HUES6 (cell line): ENCODE measurements around the gene DDX43.
A peak's percentile ranks its signal among the peaks of the same experiment; 100 is the strongest.
"Not testable (repeated sequence)": the region's sequence is repeated elsewhere in the genome, so short reads cannot be mapped to it uniquely, and the experiment has no call there.

Source experiments
- H3K27ac ChIP-seq: 2 replicates; pipeline ENCODE4 v1.7.0; 2013; ENCODE audit warnings: low read depth, mild to moderate bottlenecking, low read length, inconsistent platforms
- H3K27me3 ChIP-seq: 2 replicates; pipeline ENCODE4 v1.6.1; 2013; ENCODE audit warnings: low read length; ENCODE audit not compliant: control insufficient read depth, insufficient read depth
- H3K36me3 ChIP-seq: 2 replicates; pipeline ENCODE4 v1.6.1; 2013; ENCODE audit warnings: low read length; ENCODE audit not compliant: control insufficient read depth, insufficient read depth
- H3K4me1 ChIP-seq: 2 replicates; pipeline ENCODE4 v1.6.1; 2013; ENCODE audit warnings: low read length; ENCODE audit not compliant: control insufficient read depth, insufficient read depth
- H3K4me3 ChIP-seq: 2 replicates; pipeline ENCODE4 v1.5.1; 2013; ENCODE audit warnings: low read depth, low read length
- H3K9ac ChIP-seq: one replicate; pipeline ENCODE4 v1.6.1; 2013; ENCODE audit warnings: mild to moderate bottlenecking, low read length
- H3K9me3 ChIP-seq: 2 replicates; pipeline ENCODE4 v1.6.1; 2013; ENCODE audit warnings: low read depth, low read length; ENCODE audit not compliant: control insufficient read depth, insufficient read depth

Gene DDX43

DNA sequence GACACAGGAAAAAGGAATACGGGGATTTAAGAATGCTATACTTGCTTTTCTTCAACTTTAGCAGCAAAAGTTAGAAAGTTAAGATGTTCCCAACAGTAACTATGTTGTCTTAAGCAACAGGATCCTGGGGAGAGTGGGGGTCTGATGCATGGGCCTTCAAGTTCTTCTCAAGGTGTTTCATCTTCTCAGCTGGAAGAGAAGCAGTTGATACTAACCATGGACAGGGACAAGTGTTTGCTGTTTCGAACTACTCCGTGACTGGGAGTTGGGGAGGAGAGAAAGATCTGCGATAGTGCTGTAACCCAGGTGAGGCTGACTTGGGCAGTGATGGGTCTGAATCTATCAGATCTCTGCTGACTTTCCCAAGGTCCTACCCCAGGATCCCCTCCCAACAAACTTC, 26.0 kb upstream of the DDX43 start:
- Histone ChIP-seq H3K27ac (no peak overlapping the region), H3K9me3 (0 out of 2 replicates have a peak, but pooled peaks cover 3% of the 10 kb centered on the region), H3K36me3 (no peaks in the 10 kb centered on the region), H3K27me3 (no peaks in the 10 kb centered on the region), H3K4me3 (no peak overlapping the region), H3K9ac (no peak overlapping the region), H3K4me1 (peaks cover 3% of the 10 kb centered on the region; the same call in 1 of the 2 replicates)

DNA sequence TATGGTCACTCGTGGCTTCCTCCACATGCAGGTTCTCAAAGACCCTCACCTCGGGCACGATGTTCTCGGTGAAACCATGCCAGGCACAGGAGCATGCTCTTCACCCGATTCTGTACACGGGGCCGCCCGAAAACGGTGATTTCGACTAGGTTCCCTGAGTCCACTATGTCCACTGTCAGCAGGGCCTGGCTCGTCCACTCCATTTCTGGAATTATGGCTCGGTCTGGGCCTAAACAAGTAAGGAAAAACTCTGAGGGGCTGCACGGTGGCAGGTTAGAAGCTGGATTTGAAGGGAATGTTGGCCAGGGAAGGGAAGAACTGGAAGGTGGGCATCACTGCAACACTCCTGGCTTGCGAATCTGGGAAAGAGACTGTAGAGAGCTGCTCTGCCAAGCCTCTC, 25.5 kb upstream of the DDX43 start:
- peaks cover 3% of the 10 kb centered on the region; the same call in 1 of the 2 replicates for H3K4me1 ChIP-seq
- no peak overlapping the region for H3K4me3 ChIP-seq
- no peaks in the 10 kb centered on the region for H3K36me3 ChIP-seq
- no peak overlapping the region for H3K9ac ChIP-seq
- H3K9me3 ChIP-seq, result 0 out of 2 replicates have a peak, but pooled peaks cover 3% of the 10 kb centered on the region
- no peaks in the 10 kb centered on the region for H3K27me3 ChIP-seq
- H3K27ac ChIP-seq, result no peak overlapping the region

DNA sequence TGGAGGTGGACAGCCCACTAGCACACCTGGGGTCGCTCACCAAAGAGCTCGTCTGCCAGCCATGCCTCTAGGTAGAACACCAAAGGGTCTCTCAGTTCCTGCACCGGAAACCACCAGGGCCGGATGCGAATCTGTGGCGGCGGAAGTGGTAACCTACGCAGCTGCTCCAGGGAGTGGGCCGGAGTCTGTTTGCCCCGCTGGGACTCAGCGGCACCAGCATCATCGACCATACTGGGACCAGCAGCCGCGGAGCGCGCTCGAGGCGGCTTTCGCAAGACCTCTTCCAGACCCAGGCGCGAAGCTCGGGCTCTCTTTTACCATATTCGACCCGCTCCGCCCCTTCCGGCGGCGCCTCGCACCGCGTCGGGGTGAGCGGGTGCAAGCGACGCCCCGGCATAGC, 25.1 kb upstream of the DDX43 start, which contains the start of gene OOEP:
Gene OOEP, minus strand, starts transcription at position 335 of the 400 bp plus-strand sequence. Its CDS starts 105 bp downstream, at position 230.
- Histone ChIP-seq H3K36me3 (no peaks in the 10 kb centered on the region), H3K4me3 (no peak within 1 kb of the TSS), H3K27me3 (no peaks in the 10 kb centered on the region), H3K9ac (no peak within 1 kb of the TSS), H3K9me3 (0 out of 2 replicates have a peak, but pooled peaks cover 3% of the 10 kb centered on the region), H3K4me1 (peaks cover 3% of the 10 kb centered on the region; the same call in 1 of the 2 replicates), H3K27ac (no peak within 1 kb of the TSS)

DNA sequence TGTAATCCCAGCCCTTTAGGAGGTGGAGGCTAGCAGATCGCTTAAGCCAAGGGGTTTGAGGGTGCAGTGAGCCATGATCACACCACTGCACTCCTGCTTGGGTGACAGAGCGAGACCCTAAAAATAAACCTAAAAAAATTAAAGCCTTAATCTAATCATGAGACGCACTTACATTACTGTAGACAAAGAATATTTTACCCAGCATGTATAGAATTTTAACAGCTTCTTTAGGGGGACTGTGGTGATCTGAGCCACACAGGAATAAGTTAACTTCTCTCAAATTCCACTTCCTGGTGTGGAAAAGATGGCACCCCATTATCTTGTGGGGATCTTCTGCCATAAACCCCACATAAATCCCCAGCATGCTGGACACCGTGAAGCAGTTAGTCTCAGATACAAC, 22.6 kb upstream of the DDX43 start:
- Histone ChIP-seq H3K27ac (no peak overlapping the region), H3K4me1 (peaks cover 3% of the 10 kb centered on the region; the same call in 1 of the 2 replicates), H3K27me3 (no peaks in the 10 kb centered on the region), H3K4me3 (no peak overlapping the region), H3K9me3 (0 out of 2 replicates have a peak, but pooled peaks cover 3% of the 10 kb centered on the region), H3K36me3 (no peaks in the 10 kb centered on the region), H3K9ac (no peak overlapping the region)

DNA sequence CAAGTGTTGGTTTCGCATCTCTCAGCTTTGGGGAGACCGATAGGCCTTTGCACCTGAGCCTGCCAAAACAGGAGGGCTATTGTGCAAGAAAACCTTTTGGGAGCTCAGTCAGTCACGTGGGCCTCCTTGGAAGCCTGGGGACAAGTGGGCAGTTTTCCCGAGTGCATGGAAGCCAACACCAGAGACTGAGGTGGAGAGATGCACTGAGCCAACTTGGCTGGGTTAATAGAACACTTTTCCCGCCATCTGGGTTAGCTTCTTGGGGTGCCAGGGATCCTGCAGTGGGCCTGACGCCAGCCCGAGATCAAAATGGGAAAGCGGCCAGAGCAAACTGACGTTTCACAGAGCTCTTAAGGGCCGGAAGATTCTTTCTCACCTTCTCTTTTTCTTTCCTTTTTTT, 22.1 kb upstream of the DDX43 start:
- no peaks in the 10 kb centered on the region for H3K27me3 ChIP-seq
- H3K4me3 ChIP-seq, result no peak overlapping the region
- H3K9ac ChIP-seq, result no peak overlapping the region
- peaks cover 3% of the 10 kb centered on the region; the same call in 1 of the 2 replicates for H3K4me1 ChIP-seq
- H3K36me3 ChIP-seq, result no peaks in the 10 kb centered on the region
- no peak overlapping the region for H3K27ac ChIP-seq
- 0 out of 2 replicates have a peak, but pooled peaks cover 3% of the 10 kb centered on the region for H3K9me3 ChIP-seq

DNA sequence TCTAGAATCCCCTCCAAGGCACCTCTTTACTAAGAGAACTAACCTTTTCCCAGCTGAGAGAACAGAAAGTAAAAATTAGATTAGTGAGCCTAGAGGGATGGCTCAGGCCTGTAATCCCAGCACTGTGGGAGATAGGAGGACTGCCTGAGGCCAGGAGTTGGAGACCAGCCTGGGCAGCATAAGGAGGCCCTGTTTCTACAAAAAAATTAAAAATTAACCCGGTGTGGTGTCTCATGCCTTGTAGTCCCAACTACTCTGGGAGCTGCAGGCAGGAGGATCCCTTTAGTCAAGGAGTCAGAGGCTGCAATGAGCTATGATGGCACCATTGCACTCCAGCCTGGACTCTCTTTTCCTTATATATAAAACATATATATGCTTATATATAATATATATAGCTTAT, 19.4 kb upstream of the DDX43 start:
- H3K27me3 ChIP-seq, result no peaks in the 10 kb centered on the region
- H3K27ac ChIP-seq, result no peak overlapping the region
- 0 out of 2 replicates have a peak, but pooled peaks cover 3% of the 10 kb centered on the region for H3K9me3 ChIP-seq
- no peak overlapping the region for H3K4me3 ChIP-seq
- H3K36me3 ChIP-seq, result no peaks in the 10 kb centered on the region
- no peaks in the 10 kb centered on the region for H3K4me1 ChIP-seq
- H3K9ac ChIP-seq, result no peak overlapping the region

DNA sequence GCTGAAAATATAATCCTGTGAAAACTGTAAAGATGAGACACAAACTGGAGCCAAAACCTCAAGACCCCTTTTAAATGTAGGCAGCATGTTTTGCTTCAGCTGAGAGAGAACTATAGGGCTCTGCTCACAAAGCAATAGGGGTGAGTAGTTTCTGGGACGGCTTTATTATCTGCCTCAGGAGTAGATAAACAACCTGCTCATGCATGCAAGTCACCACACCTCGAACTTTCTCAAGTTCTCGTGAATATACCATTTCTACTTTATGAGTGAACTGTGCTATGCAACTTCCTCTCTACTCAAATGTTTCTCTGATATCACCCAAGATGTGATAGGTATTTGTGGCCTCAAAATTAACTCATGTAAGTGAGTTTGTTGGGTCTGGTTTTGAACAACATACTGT, 17.4 kb upstream of the DDX43 start:
- Histone ChIP-seq H3K4me1 (no peaks in the 10 kb centered on the region), H3K4me3 (no peak overlapping the region), H3K36me3 (no peaks in the 10 kb centered on the region), H3K9ac (no peak overlapping the region), H3K27ac (no peak overlapping the region), H3K9me3 (no peaks in the 10 kb centered on the region), H3K27me3 (no peaks in the 10 kb centered on the region)

DNA sequence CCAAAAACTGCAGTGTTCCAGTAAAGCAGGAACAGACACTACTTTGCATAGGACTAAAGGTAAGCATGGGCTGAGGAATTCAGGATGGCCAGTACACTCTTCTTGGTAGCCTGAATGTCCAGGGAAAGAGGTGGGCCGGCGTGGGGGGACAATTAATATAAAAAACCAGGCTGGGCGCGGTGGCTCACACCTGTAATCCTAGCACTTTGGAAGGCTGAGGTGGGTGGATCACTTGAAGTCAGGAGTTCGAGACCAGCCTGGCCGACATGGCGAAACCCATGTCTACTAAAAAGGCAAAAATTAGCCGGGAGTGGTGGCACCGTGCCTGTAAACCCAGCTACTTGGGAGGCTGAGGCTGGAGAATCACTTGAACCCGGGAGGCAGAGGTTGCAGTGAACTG, 13.1 kb upstream of the DDX43 start:
- not testable (repeated sequence) for H3K27me3 ChIP-seq, H3K4me1 ChIP-seq, H3K9me3 ChIP-seq, H3K9ac ChIP-seq, H3K27ac ChIP-seq, H3K36me3 ChIP-seq, H3K4me3 ChIP-seq

DNA sequence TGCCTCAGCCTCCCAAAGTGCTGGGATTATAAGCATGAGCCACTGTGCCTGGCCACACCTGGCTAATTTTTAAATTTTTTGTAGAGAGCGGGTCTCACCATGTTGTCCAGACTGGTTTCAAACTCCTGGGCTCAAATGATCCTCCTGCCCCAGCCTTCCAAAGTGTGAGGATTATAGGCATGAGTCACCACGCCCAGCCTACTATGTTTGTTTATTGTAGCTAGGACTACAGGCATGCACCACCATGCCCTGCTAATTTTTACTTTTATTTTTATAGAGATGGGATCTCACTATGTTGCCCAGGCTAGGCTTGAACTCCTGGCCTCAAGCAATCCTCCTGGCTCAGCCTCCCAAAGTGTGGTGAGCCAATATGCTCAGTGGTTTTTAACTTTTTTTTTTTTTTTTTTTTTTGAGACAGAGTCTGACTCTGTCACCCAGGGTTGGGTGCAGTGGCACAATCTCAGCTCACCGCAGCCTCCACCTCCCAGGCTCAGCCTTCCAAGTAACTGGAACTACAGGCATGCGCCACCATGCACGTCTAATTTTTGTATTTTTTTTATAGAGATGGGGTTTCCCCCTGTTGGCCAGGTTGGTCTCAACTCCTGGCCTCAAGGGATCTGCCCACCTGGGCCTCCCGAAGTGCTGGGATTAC, 12.0 kb upstream of the DDX43 start:
- no peak overlapping the region for H3K27ac ChIP-seq
- no peaks in the 10 kb centered on the region for H3K27me3 ChIP-seq
- no peak overlapping the region for H3K9ac ChIP-seq
- no peak overlapping the region for H3K4me3 ChIP-seq
- no peaks in the 10 kb centered on the region for H3K9me3 ChIP-seq
- no peaks in the 10 kb centered on the region for H3K4me1 ChIP-seq
- no peaks in the 10 kb centered on the region for H3K36me3 ChIP-seq

DNA sequence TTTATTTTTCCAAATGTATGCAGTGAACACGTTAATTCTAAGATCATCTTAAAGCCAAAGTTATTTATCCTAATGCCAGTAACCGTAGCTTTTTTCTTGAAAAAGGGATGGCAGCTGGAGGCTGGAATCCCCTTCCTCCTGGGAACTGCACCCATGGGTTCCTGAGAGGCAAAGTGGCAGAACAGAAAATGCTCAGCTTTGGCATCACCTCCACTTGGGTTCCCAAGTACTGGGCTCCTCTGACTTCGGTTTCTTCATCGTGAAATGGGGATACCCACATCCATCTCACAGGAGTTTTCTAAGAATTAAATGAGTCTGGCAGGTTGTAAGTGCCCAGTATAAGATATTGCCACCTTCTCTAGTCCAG, 6.2 kb upstream of the DDX43 start:
- no peaks in the 10 kb centered on the region for H3K9me3 ChIP-seq
- no peak overlapping the region for H3K27ac ChIP-seq
- H3K27me3 ChIP-seq, result no peaks in the 10 kb centered on the region
- no peaks in the 10 kb centered on the region for H3K36me3 ChIP-seq
- peak overlapping the region; percentile 84 for H3K9ac ChIP-seq
- H3K4me1 ChIP-seq, result peaks cover 4% of the 10 kb centered on the region; the same call in 1 of the 2 replicates
- H3K4me3 ChIP-seq, result peak overlapping the region; percentile 63

DNA sequence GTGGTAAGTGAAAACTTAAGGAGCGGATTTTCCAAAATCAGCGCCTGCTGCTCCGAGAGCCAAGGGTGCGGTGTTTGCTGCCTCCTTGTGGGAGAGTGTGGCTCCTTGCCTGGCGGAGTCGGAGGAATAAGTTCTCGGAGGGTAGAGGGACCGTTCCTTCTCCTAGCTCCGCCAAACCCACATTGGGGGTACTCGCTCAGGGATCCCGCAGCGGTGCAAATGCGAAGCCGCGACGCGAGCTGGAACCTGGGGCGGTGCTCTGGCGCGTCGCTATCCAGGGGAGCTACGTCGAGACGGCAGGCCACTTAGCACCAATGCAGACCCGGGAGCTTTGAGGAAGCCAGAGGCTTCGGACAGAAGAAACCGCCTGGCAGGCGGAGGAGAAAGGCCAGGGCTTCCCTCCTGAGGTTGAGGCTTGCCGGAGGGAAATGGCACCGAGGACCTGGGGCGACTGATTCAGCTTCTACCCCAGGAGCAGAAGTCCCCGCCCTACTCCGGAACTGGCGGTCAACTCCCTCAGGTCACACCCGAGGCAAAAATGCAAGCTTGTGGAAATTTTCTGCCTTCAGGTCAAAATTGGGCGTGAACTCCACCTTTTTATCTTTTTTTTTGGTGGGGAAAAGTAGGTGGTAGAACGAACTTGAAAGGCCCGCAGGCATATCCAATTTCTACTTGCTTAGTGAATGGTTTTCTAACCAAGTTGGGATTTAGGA, 5.7 kb upstream of the DDX43 start:
- no peaks in the 10 kb centered on the region for H3K36me3 ChIP-seq
- peaks cover 4% of the 10 kb centered on the region; the same call in 1 of the 2 replicates for H3K4me1 ChIP-seq
- H3K27me3 ChIP-seq, result no peaks in the 10 kb centered on the region
- H3K9me3 ChIP-seq, result no peaks in the 10 kb centered on the region
- peak overlapping the region; percentile 50; the same call in 1 of the 2 replicates for H3K27ac ChIP-seq
- H3K9ac ChIP-seq, result peak overlapping the region; percentile 84
- peak overlapping the region; percentile 63 for H3K4me3 ChIP-seq
